ENCODE measurements around the gene RFXANK.

Gene RFXANK

DNA sequence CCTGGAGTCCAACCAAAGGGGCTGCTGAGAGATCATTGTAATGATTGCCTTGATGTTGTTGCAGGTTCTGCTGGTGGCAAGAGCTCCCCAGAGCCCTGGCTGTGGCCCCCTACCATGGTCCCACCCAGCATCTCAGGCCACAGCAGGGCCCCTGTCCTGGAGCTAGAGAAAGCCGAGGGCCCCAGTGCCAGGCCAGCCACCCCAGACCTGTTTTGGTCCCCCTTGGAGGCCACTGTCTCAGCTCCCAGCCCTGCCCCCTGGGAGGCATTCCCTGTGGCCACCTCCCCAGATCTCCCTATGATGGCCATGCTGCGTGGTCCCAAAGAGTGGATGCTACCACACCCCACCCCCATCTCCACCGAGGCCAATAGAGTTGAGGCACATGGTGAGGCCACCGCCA, 35.2 kb downstream of the RFXANK start:
- DNase-seq (ENCODE audit: low read depth in 2 of 2) = no peak

GRCh38 chr19:19229701-19230100, 37.6 kb downstream of the RFXANK start:
- no peak for DNase-seq (ENCODE audit: low read depth in 2 of 2)

GRCh38 chr19:19230999-19231398, 38.9 kb downstream of the RFXANK start:
- no peak for DNase-seq (ENCODE audit: low read depth in 2 of 2)

DNA sequence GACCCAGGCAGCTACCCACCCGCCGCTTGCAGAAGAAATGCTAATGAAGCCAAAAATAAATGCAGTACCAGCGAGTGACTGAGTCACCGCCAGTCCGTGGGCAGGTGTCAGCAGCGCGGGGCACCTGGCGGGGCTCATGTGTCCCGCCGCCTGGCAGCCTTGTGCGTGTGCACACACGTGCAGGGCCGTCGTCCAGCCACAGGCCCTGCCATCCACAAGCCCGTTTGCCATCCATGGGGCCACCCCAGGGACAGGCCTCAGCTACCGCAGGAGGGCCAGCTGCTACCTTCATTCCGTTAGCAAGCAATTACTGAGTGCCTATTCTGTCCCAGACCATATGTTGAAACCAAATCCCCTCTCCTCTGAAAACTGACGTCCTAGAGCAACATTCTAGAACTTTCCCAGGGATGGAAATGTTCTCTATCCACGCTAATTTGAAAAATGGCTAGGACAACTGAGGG, 40.2 kb downstream of the RFXANK start:
- no peak for DNase-seq (ENCODE audit: low read depth in 2 of 2)

- no peak for DNase-seq (ENCODE audit: low read depth in 2 of 2)
These were observed 42.3 kb downstream of the RFXANK start for GRCh38 chr19:19234220-19234816.

- DNase-seq (ENCODE audit: low read depth in 2 of 2) = no peak
These were observed 44.1 kb downstream of the RFXANK start for GRCh38 chr19:19236173-19236572.

GRCh38 chr19:19238126-19238894, 46.3 kb downstream of the RFXANK start:
- DNase-seq (ENCODE audit: low read depth in 2 of 2) = no peak

DNA sequence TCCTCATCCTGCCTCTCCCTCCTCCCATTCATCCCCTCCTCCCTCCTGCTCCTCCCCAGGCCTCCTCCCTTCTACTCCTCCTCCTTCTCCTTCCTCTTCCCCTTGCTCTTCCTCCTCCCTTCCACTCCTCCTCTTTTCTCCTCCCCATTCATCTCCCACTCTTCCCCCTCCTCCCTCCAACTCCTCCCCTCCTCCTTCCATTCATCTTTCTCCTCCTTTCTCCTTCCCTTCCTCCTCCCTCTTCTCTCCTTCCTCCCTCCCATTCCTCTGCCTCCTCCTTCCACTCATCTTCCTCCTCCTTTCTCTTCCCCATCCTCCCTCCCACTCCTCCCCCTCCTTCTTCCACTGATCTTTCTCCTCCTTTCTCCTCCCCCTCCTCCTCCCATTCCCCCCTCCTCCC, 47.6 kb downstream of the RFXANK start:
- DNase-seq (ENCODE audit: low read depth in 2 of 2) = no peak

DNA sequence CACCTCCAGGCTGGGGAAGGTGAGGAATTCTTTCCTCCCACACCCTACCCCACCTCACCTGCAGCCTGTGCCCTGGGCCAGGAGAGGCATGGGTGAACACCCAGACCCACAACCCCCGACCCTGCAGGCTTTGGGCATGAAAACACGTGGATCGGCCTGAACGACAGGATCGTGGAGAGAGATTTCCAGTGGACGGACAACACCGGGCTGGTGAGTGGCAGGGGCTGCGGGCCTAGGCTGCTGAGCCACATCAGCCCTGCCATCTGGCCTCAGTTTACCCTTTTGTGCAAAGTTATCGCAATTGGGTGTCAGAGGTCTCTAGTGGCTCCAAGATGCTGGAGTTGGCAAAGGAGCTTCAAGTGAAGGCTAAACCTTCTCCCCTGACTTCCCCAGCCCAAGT, 48.4 kb downstream of the RFXANK start:
- DNase-seq (ENCODE audit: low read depth in 2 of 2) = no peak

- no peak for DNase-seq (ENCODE audit: low read depth in 2 of 2)
These were observed 58.2 kb downstream of the RFXANK start for GRCh38 chr19:19250196-19250801.

Measured in stimulated activated CD4-positive, alpha-beta T cell treated with anti-CD3 and anti-CD28 coated beads, Interleukin-1b, Interleukin-23, amount 100 ng/mL, for 4 hours (primary cell).